Transverse colon (tissue), 4 donors: Measurements from ENCODE around the gene RAI1.

Experiments used
- CTCF ChIP-seq, 5 experiments: fragments of 200-600 bp in 3 of 5; fragments of 450-650 bp in 2 of 5; sonication (generic) in 3 of 5; IDR thresholded peaks; 1 replicate in 2 of 5; 2 replicates in 3 of 5; pipeline ENCODE4 v1.5.1; 2016 to 2017; ENCODE audit warnings: antibody characterized with exemption in 5 of 5, inconsistent platforms in 3 of 5, mild to moderate bottlenecking in 2 of 5, moderate library complexity in 1 of 5
- POLR2A ChIP-seq: fragments of 450-650 bp; IDR thresholded peaks from one replicate; pipeline ENCODE4 v1.6.1; 2016; ENCODE audit warnings: antibody characterized with exemption, mild to moderate bottlenecking, moderate library complexity
- POLR2AphosphoS5 ChIP-seq, 3 donors: sonication (generic); formaldehyde crosslinking; IDR thresholded peaks; one replicate each; pipeline ENCODE4 v1.6.1; 2016; ENCODE audit warnings: antibody characterized with exemption in 3 of 3

GRCh38 chr17:17786998-17787397, 105.7 kb downstream of the RAI1 start:
- TF ChIP-seq POLR2A, result no peak
- no peak for TF ChIP-seq CTCF (IDR thresholded peaks at IDR 0.05)
- TF ChIP-seq POLR2AphosphoS5 (IDR thresholded peaks at IDR 0.05), result no peak
